CD4-positive, alpha-beta T cell treated with Interleukin-6 for 4 hours (primary cell): ENCODE data around the gene SLU7.
A peak's percentile ranks its signal among the peaks of the same experiment; 100 is the strongest.

Source experiments
- DNase-seq: peaks from one replicate; pipeline ENCODE4 v3.0.0-alpha.2; 2020; ENCODE audit warnings: mixed read lengths

SLU7 gene

GRCh38 chr5:160399402-160400353, 19.2 kb downstream of the SLU7 start, which contains the start of gene FAM200C:
Gene FAM200C, minus strand, starts transcription at chr5:160400054. Its CDS starts 4,564 bp downstream, at chr5:160395490.
- peak; percentile 74 for DNase-seq

GRCh38 chr5:160398806-160399205, 20.1 kb downstream of the SLU7 start:
- DNase-seq, result no peak

GRCh38 chr5:160397492-160397891, 21.4 kb downstream of the SLU7 start:
- no peak for DNase-seq

GRCh38 chr5:160395111-160395510, 23.8 kb downstream of the SLU7 start:
- DNase-seq, result no peak

GRCh38 chr5:160390787-160391696, 27.8 kb downstream of the SLU7 start:
- no peak for DNase-seq

GRCh38 chr5:160387445-160387844, 31.4 kb downstream of the SLU7 start:
- no peak for DNase-seq

GRCh38 chr5:160385496-160385895, 33.4 kb downstream of the SLU7 start:
- DNase-seq, result no peak

- no peak for DNase-seq
These were observed 34.2 kb downstream of the SLU7 start for GRCh38 chr5:160384681-160385080.

- no peak for DNase-seq
These were observed 36.5 kb downstream of the SLU7 start for GRCh38 chr5:160382346-160382745.

GRCh38 chr5:160380041-160380440, 38.8 kb downstream of the SLU7 start:
- no peak for DNase-seq

GRCh38 chr5:160379511-160379910, 39.4 kb downstream of the SLU7 start:
- DNase-seq, result no peak

GRCh38 chr5:160378330-160378729, 40.6 kb downstream of the SLU7 start:
- DNase-seq, result no peak

GRCh38 chr5:160377651-160378050, 41.2 kb downstream of the SLU7 start:
- no peak for DNase-seq

GRCh38 chr5:160376416-160376815, 42.5 kb downstream of the SLU7 start:
- DNase-seq, result no peak

GRCh38 chr5:160375701-160376100, 43.2 kb downstream of the SLU7 start:
- DNase-seq, result no peak

GRCh38 chr5:160375166-160375565, 43.7 kb downstream of the SLU7 start:
- DNase-seq, result no peak

- no peak for DNase-seq
These were observed 47.6 kb downstream of the SLU7 start for GRCh38 chr5:160371294-160371693.

GRCh38 chr5:160370713-160371034, 48.2 kb downstream of the SLU7 start:
- DNase-seq, result no peak

GRCh38 chr5:160369990-160370712, 48.7 kb downstream of the SLU7 start, which contains the start of gene C1QTNF2:
Gene C1QTNF2, minus strand, starts transcription at chr5:160370626. Its CDS starts 15,615 bp downstream, at chr5:160355011.
- DNase-seq, result no peak

- DNase-seq, result no peak
These were observed 51.0 kb downstream of the SLU7 start for GRCh38 chr5:160367885-160368284.

- no peak for DNase-seq
These were observed 51.6 kb downstream of the SLU7 start for GRCh38 chr5:160367261-160367660.

GRCh38 chr5:160366230-160366629, 52.7 kb downstream of the SLU7 start:
- no peak for DNase-seq
